Posterior cingulate gyrus (tissue), 11 donors: ENCODE results near the gene FAM120AOS.

Source experiments
- DNase-seq, 10 donors: peaks; one replicate each; pipeline versions ENCODE4 v3.0.0 to v3.0.0-alpha.2; 2020 to 2021; ENCODE audit warnings: mixed read lengths in 3 of 10
- intact Hi-C: fragments of 100-400 bp; cut with DNase I; formaldehyde crosslinking; loops from one replicate; pipeline ENCODE4 v1.15.1; 2023

Gene FAM120AOS

GRCh38 chr9:93453047-93453914 is at the start of gene FAM120AOS:
Gene FAM120AOS, minus strand, starts transcription at chr9:93453581. Its CDS starts 872 bp downstream, at chr9:93452709.
- DNase-seq, result peak; percentile 91 to 99 (median 94)
- intact Hi-C loops, result no loop called here

GRCh38 chr9:93501406-93501805 is 48.0 kb upstream of the FAM120AOS start:
- no peak for DNase-seq
- intact Hi-C loops, result no loop called here

- DNase-seq, result no peak
- intact Hi-C loops, result no loop called here
Observed at GRCh38 chr9:93500571-93501298, 47.4 kb upstream of the FAM120AOS start.

GRCh38 chr9:93496285-93496684 is 42.9 kb upstream of the FAM120AOS start:
- intact Hi-C loops, result no loop called here
- no peak for DNase-seq

- no peak for DNase-seq
- intact Hi-C loops, result no loop called here
Observed at GRCh38 chr9:93493949-93494348, 40.6 kb upstream of the FAM120AOS start.

- no peak for DNase-seq
- intact Hi-C loops, result no loop called here
Observed at GRCh38 chr9:93492327-93492726, 38.9 kb upstream of the FAM120AOS start.

GRCh38 chr9:93491593-93492232 is 38.3 kb upstream of the FAM120AOS start:
- intact Hi-C loops, result no loop called here
- DNase-seq, result no peak

- intact Hi-C loops, result no loop called here
- peak in 4 of 10 donors; percentile 24 to 87 (median 39) for DNase-seq
Observed at GRCh38 chr9:93488244-93488643, 34.9 kb upstream of the FAM120AOS start.

GRCh38 chr9:93486268-93486667 is 32.9 kb upstream of the FAM120AOS start:
- intact Hi-C loops, result no loop called here
- no peak for DNase-seq

GRCh38 chr9:93483497-93483896 is 30.1 kb upstream of the FAM120AOS start:
- intact Hi-C loops, result no loop called here
- no peak for DNase-seq

GRCh38 chr9:93480728-93481324 is 27.4 kb upstream of the FAM120AOS start:
- peak in 1 of 10 donors; percentile 74 for DNase-seq
- intact Hi-C loops, result no loop called here

GRCh38 chr9:93480262-93480661 is 26.9 kb upstream of the FAM120AOS start:
- DNase-seq, result peak in 1 of 10 donors; percentile 65
- intact Hi-C loops, result no loop called here

- no peak for DNase-seq
Observed at GRCh38 chr9:93479726-93480125, 26.3 kb upstream of the FAM120AOS start.

GRCh38 chr9:93477397-93477796 is 24.0 kb upstream of the FAM120AOS start:
- intact Hi-C loops, result no loop called here
- DNase-seq, result no peak

More at GRCh38 chr9:93479726-93480125, 26.3 kb upstream of the FAM120AOS start:
- intact Hi-C loops, result no loop called here

GRCh38 chr9:93476924-93477323 is 23.5 kb upstream of the FAM120AOS start:
- no peak for DNase-seq
- intact Hi-C loops, result no loop called here

GRCh38 chr9:93475856-93476255 is 22.5 kb upstream of the FAM120AOS start:
- intact Hi-C loops, result no loop called here
- DNase-seq, result no peak

GRCh38 chr9:93475108-93475507 is 21.7 kb upstream of the FAM120AOS start:
- intact Hi-C loops, result no loop called here
- no peak for DNase-seq

- DNase-seq, result no peak
- intact Hi-C loops, result no loop called here
Observed at GRCh38 chr9:93473411-93473810, 20.0 kb upstream of the FAM120AOS start.

- intact Hi-C loops, result no loop called here
- no peak for DNase-seq
Observed at GRCh38 chr9:93471124-93471523, 17.7 kb upstream of the FAM120AOS start.

- intact Hi-C loops, result no loop called here
Observed at GRCh38 chr9:93470391-93470790, 17.0 kb upstream of the FAM120AOS start.

More at GRCh38 chr9:93470391-93470790, 17.0 kb upstream of the FAM120AOS start:
- DNase-seq, result no peak
